SW480 (cell line): ENCODE measurements around the gene RAD1.

Experiments
- DNase-seq: peaks from one replicate; pipeline ENCODE4 v3.0.0-alpha.2; 2016; ENCODE audit warnings: low spot score

Gene RAD1

GRCh38 chr5:34915856-34916192, 520 bp upstream of the RAD1 start:
- DNase-seq, result no peak

GRCh38 chr5:34914671-34915138, 599 bp downstream of the RAD1 start:
- DNase-seq, result peak; percentile 20

DNA sequence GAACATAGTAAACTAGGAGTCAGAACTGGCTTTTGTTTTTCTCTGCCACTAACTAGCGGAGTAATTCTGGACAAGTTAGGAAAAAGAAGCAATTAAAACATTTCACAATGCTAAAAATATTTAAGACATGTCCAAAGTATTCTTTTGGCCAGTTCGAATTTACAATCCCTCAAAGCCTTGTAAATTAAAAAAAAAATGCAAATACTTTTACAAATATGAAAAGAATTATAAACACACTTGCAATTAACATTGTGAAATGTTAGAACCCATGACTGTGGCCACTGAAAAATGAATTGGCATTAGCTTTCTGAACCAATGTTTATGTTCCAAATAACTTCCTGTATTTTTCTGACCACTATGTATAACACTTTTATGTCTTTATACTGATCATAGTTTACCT, 2.2 kb downstream of the RAD1 start:
- DNase-seq, result no peak

GRCh38 chr5:34905564-34905963, 9.7 kb downstream of the RAD1 start:
- DNase-seq, result no peak

DNA sequence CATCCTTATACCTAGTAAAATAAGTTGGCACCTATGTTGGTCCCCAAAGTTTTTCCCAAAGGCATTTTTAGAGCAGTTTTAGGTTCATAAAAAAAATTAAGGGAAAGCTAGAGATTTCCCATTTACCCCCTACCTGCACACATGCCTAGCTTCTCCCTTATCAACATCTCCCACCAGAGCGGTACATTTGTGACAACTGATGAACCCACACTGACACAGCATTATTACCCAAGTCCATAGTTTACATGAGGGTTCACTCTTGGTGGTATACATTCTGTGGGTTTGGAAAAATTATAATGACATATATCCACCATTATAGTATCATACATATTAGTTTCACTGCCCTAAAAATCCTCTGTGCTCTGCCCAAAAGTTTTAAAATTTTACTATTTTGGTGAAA, 12.0 kb downstream of the RAD1 start:
- DNase-seq, result no peak

GRCh38 chr5:34900652-34901051, 14.7 kb downstream of the RAD1 start:
- DNase-seq, result no peak

DNA sequence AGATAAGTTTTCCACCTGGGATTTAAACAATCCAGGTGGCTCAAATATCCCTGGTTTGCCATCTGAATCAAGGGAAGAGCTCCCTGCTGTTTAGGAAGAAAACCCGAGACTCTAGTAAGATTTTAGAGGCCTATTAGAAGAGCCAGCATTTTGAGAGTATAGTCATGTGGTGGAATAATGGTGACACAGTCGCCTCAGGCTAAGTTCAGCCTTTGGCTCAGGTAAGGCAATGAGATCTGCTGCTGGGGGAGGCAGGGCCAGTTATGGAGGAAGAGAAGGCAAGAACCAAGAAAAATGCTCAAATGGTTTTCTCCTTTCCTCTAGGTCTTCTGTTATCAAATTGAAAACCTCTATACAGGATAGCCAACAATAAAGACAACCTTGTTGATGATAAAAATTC, 16.2 kb downstream of the RAD1 start:
- DNase-seq, result no peak

DNA sequence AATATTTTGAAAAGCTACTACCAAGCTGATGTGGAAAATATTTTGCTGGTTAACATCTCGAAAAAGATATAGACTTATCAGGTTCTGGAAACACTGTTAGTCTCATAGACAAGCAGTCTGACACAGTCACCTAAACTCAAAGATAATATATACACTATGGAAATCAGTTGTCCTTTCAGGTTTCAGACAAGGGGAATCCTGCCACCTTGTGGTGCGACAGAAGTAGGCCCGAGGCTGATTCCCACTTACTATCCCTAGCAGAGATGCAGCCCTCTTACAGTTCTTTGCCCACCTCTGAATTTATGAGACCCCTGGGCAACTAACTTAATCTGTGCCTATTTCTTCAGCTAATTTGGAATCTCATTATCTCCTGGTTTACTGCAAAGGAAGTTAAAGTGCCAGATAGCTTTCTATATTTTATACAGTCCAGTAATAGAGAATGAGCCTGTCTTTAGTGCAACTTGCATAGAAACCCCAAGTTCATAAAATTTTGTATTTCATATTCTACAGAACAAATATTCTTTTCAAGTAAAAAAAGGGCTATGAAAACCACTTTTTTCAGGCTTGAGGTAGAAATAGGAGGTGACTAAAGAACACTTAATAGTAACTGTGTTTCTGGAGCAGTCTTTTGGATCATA, 16.9 kb downstream of the RAD1 start:
- DNase-seq, result peak; percentile 58

- DNase-seq, result no peak
These were observed 17.7 kb downstream of the RAD1 start for GRCh38 chr5:34897646-34898045.

- no peak for DNase-seq
These were observed 19.5 kb downstream of the RAD1 start for GRCh38 chr5:34895641-34896419.

DNA sequence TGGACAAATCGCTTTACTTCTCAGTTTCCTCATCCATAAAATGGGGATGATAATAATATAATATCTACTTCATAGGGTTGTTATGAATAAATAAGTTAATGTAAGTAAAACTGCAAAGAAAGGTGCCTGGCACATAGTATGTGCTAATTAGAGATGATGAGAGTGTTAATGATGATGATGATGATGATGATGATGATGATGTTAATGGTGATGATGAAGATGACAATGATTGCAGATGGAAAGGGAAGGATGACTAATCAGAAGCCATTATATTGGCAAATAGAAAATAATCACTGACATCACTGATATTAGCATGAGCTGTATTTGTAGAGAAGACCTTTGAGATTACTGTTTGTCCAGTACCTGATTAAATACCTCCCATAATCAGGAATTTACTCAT, 20.6 kb downstream of the RAD1 start:
- DNase-seq, result no peak

DNA sequence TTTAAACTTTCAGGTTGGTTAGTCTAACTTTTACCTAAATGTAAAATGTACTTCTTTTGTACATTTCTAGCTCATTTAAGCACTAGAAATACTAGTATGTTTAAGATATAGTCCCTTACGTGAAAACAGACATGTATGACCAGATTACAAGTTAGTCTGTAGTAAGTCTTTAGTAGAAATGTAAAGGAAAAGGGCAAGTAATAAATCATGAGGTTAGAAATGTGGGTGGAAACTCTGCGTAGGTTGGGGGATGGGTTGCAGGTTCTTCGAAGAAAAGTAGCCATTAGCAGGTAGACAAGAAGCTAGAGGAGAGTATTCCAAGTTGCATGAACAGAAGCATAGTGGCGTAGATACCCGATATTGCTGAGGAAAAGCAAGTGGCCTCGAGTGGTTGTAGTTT, 22.9 kb downstream of the RAD1 start:
- DNase-seq, result no peak

DNA sequence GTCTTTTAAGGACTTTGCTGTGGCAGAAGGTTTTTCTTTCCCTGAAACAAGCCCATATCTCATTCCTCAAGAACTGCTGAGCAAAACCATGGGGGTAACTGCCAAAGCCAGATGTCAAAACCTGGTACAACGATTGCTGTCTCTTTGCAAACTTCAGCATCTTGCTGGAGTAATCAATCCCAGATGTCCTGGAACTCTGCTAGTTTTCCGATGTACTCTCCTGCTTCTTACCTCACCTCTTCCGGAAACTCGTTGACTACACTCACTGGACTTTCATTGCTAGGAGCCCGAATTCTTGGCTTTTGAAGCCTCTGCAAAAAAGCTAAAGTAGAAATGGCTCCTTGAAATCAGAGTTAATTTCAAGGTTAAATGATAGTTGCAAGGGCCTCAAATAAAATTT, 23.3 kb downstream of the RAD1 start:
- no peak for DNase-seq

- DNase-seq, result no peak
These were observed 25.9 kb downstream of the RAD1 start for GRCh38 chr5:34889394-34889793.

DNA sequence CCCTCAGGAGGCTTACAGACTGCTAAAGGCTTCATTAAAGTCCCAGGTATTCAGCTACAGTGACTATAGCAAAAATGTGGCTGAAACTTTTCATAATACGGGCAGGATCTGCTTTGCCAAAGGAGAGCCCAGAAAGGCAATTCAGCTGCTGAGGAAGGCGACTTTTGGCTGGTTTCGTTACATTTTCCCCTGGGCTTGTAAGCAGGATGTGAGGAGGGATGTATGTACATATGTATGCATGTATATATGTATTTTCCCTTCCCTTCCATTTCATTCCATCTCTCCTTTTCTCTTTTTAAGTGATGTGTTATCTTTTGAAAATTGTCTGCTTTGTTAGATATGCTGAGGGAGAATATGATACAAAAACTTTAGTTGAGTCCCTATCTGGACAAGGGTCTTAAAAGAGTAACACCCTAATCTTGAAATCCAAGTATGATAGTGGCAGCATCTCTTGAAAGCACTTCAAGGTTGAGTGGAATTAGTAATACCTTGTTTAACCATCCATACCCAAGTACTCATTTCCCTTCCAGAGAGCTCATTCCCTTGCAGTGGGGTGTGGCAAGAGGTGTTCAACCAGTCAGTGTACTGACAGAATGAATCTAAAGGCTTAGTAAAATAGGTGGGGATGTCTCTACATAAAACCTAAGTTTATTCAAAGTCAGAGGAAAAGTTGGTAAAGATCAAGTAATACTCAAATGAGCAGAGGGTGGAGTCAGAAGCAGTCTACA, 28.7 kb downstream of the RAD1 start:
- no peak for DNase-seq

DNA sequence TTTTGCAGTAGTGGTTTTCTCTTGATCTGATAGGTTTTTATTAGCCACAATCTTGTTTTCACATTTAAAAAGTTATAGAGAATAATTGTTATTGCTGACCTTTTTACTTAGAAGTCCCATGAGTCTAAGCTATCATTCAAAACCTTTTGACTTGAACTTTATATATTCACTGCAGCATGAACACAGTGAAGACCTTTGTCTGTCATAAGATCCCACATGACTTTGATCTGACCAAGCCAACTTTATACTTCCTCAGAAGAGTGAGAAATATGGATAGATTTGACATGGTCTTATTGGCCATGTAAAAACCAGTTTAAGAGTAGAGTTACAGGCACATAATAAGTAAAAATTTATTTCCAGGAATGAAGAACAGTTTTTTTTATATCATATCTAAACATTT, 34.1 kb downstream of the RAD1 start:
- no peak for DNase-seq

DNA sequence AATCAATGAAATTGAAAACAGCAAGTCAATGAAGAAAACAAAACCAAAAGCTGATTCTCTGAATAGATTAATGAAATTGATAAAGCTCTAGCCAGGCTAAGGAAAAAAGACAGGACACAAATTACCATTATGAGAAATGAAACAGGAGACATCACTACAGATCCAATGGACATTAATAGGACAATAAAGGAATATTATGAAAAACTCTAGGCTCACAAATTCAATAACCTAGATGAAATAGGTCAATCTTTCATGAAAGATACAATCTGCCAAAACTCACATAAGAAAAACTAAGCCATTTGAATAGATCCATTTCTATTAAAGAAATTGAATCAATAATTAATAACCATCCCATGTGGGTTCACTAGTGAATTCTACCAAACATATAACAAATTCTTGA, 39.0 kb downstream of the RAD1 start:
- no peak for DNase-seq

- no peak for DNase-seq
These were observed 44.9 kb downstream of the RAD1 start for GRCh38 chr5:34870382-34870781.

DNA sequence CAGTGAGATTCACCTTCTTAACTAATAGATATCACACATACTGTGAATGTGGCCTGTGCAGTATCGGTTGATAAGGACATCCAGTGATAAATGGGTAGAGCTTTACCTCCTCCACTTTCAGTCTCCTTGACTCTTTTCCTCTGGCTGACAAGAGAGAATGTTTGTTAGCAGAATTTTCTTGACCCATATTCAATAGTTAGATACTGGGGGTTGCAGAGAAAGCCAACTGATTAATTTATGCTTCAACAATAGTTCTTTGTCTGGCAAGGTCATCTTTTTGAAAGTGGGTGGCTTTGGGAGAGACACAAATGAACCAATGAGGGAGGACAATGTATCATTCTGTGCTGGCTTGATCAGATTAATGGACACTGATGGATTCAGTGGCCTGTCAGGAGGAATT, 46.0 kb downstream of the RAD1 start:
- DNase-seq, result no peak

- DNase-seq, result no peak
These were observed 46.5 kb downstream of the RAD1 start for GRCh38 chr5:34868791-34869190.

- no peak for DNase-seq
These were observed 47.6 kb downstream of the RAD1 start for GRCh38 chr5:34867660-34868059.

- DNase-seq, result no peak
These were observed 48.3 kb downstream of the RAD1 start for GRCh38 chr5:34866989-34867471.

GRCh38 chr5:34865091-34865490, 50.2 kb downstream of the RAD1 start:
- no peak for DNase-seq
